Hematopoietic multipotent progenitor cell (in vitro differentiated cells): ENCODE measurements around the gene FICD. TPM values are rescaled to one million over a fixed set of nuclear protein-coding genes. Genes with fewer than 3 reads are reported as not detected.

ENCODE experiments used
- DNase-seq, 3 donors: peaks; one replicate each; pipeline ENCODE4 v3.0.0-alpha.2; 2011 to 2015; ENCODE audit warnings: low read depth in 2 of 3, low spot score in 2 of 3
- total RNA-seq: library from RNA; depleted of rRNA; stranded (reverse); fragments of >200 nt; gene quantifications from one replicate; pipeline ENCODE4 v1.2.3, GENCODE V29; 2012

Gene FICD
- total RNA-seq, 1 donor, result 6.5 TPM

- DNase-seq, result no peak
Measured at GRCh38 chr12:108498136-108498535, 16.9 kb upstream of the FICD start.

- no peak for DNase-seq
Measured at GRCh38 chr12:108502922-108503321, 12.2 kb upstream of the FICD start.

GRCh38 chr12:108505129-108505528 lies 9.9 kb upstream of the FICD start:
- no peak for DNase-seq

GRCh38 chr12:108507971-108508642 lies 7.0 kb upstream of the FICD start:
- no peak for DNase-seq

GRCh38 chr12:108509806-108510205 lies 5.3 kb upstream of the FICD start:
- DNase-seq, result no peak

- no peak for DNase-seq
Measured at GRCh38 chr12:108510836-108511235, 4.2 kb upstream of the FICD start.

GRCh38 chr12:108511633-108512540 lies 3.2 kb upstream of the FICD start:
- peak; percentile 63 to 86 (median 72) for DNase-seq

- DNase-seq, result no peak
Measured at GRCh38 chr12:108514468-108514972, 557 bp upstream of the FICD start.

GRCh38 chr12:108515916-108516315 lies 839 bp downstream of the FICD start:
- no peak for DNase-seq

GRCh38 chr12:108516511-108517275 lies 1.6 kb downstream of the FICD start:
- DNase-seq, result peak in 1 of 3 donors; percentile 30

GRCh38 chr12:108517288-108518100 lies 2.4 kb downstream of the FICD start:
- no peak for DNase-seq

GRCh38 chr12:108518101-108518715 lies 3.1 kb downstream of the FICD start:
- DNase-seq, result no peak

- no peak for DNase-seq
Measured at GRCh38 chr12:108518716-108519496, 3.8 kb downstream of the FICD start.

- peak in 1 of 3 donors; percentile 19 for DNase-seq
Measured at GRCh38 chr12:108519558-108519957, 4.5 kb downstream of the FICD start.

- no peak for DNase-seq
Measured at GRCh38 chr12:108523365-108523764, 8.3 kb downstream of the FICD start.

GRCh38 chr12:108525681-108526080 lies 10.6 kb downstream of the FICD start:
- DNase-seq, result no peak

GRCh38 chr12:108526482-108527165 lies 11.5 kb downstream of the FICD start:
- DNase-seq, result no peak

- no peak for DNase-seq
Measured at GRCh38 chr12:108527166-108527496, 12.1 kb downstream of the FICD start.
